ENCODE measurements around the gene RPL13A. TPM values are rescaled to one million over a fixed set of nuclear protein-coding genes. Genes with fewer than 3 reads are reported as not detected.

Gene RPL13A
- total and polyA plus RNA-seq, 2 of the 13 experiments (the other 11 are each of a cell fraction or from before 2014, with no cell fraction given), result 2,601 to 3,407 TPM

- TF ChIP-seq ZNF747 (CRISPR knock-in tag; IDR thresholded peaks at IDR 0.05; ENCODE audit: borderline replicate concordance) (no peak), IRF2 (CRISPR knock-in tag; IDR thresholded peaks at IDR 0.05) (peak; percentile 63; the same call in 1 of the 2 replicates), POLR2A (IDR thresholded peaks at IDR 0.05; ENCODE audit: insufficient read depth in 1 of 2, low read depth in 2 of 2, low read length in 2 of 2) (peak; percentile 50 to 84), ELF3 (CRISPR knock-in tag; IDR thresholded peaks at IDR 0.05) (0 out of 2 replicates have a peak, but pooled peaks have one; percentile 17), ZNF703 (CRISPR knock-in tag; IDR thresholded peaks at IDR 0.05; ENCODE audit: borderline replicate concordance) (no peak), CREB3 (CRISPR knock-in tag; IDR thresholded peaks at IDR 0.05) (no peak), PREB (CRISPR knock-in tag; IDR thresholded peaks at IDR 0.05) (no peak), TRAFD1 (CRISPR knock-in tag; IDR thresholded peaks at IDR 0.05; ENCODE audit: borderline replicate concordance) (no peak), ATF2 (CRISPR knock-in tag; IDR thresholded peaks at IDR 0.05) (no peak; the same call in 1 of the 2 replicates), ZFP37 (CRISPR knock-in tag; IDR thresholded peaks at IDR 0.05; ENCODE audit: borderline replicate concordance) (no peak), MAZ (IDR thresholded peaks at IDR 0.05; ENCODE audit: borderline replicate concordance, low read depth, low read length) (no peak), MAZ (CRISPR knock-in tag; IDR thresholded peaks at IDR 0.05; ENCODE audit: low read depth) (no peak)
Observed at GRCh38 chr19:49489601-49490167, 2.3 kb downstream of the RPL13A start (continued).

All from HepG2 (cell line).